Measurements from ENCODE around the gene STN1. TPM values are rescaled to one million over a fixed set of nuclear protein-coding genes. Genes with fewer than 3 reads are reported as not detected.

Gene STN1
- total RNA-seq, 1 experiment from 2014 or later, result 28.9 TPM

DNA sequence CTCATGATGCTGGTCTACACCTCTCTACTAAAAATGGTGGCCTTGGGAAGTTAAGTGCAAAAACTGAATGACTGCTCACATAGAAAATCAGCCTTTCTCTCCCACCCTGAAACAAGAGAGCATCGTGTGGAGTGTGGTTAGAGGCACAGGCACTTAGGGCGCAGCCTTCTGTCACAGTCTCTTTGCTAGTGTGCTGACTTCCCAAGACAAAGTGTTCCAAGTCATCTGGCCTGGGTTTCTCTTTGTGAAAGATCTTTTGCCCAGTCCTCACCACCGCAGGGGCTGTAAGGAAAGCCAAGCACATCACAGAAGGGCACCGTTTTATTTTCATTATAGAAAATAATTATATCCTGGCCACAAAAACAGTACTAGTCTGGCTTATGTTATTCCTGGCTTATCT is 12.5 kb downstream of the STN1 start:
- peaks cover 37% of the 10 kb centered on the region for H3K4me1 ChIP-seq (ENCODE audit: control insufficient read depth, insufficient read depth, low read length)
- peak overlapping the region; percentile 99 for H3K27ac ChIP-seq (ENCODE audit: low read length)
- no TSS peak for BruUV-seq (replicated peaks)
- TF ChIP-seq TCF7L2 (IDR thresholded peaks at IDR 0.05; ENCODE audit: low read depth, low read length), result no peak
- TF ChIP-seq, protein P1, sequence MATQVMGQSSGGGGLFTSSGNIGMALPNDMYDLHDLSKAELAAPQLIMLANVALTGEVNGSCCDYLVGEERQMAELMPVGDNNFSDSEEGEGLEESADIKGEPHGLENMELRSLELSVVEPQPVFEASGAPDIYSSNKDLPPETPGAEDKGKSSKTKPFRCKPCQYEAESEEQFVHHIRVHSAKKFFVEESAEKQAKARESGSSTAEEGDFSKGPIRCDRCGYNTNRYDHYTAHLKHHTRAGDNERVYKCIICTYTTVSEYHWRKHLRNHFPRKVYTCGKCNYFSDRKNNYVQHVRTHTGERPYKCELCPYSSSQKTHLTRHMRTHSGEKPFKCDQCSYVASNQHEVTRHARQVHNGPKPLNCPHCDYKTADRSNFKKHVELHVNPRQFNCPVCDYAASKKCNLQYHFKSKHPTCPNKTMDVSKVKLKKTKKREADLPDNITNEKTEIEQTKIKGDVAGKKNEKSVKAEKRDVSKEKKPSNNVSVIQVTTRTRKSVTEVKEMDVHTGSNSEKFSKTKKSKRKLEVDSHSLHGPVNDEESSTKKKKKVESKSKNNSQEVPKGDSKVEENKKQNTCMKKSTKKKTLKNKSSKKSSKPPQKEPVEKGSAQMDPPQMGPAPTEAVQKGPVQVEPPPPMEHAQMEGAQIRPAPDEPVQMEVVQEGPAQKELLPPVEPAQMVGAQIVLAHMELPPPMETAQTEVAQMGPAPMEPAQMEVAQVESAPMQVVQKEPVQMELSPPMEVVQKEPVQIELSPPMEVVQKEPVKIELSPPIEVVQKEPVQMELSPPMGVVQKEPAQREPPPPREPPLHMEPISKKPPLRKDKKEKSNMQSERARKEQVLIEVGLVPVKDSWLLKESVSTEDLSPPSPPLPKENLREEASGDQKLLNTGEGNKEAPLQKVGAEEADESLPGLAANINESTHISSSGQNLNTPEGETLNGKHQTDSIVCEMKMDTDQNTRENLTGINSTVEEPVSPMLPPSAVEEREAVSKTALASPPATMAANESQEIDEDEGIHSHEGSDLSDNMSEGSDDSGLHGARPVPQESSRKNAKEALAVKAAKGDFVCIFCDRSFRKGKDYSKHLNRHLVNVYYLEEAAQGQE (IDR thresholded peaks at IDR 0.05; ENCODE audit: insufficient read depth in 1 of 2, low read depth in 2 of 2, low read length in 1 of 2), result no peak
- TF ChIP-seq, protein P2, sequence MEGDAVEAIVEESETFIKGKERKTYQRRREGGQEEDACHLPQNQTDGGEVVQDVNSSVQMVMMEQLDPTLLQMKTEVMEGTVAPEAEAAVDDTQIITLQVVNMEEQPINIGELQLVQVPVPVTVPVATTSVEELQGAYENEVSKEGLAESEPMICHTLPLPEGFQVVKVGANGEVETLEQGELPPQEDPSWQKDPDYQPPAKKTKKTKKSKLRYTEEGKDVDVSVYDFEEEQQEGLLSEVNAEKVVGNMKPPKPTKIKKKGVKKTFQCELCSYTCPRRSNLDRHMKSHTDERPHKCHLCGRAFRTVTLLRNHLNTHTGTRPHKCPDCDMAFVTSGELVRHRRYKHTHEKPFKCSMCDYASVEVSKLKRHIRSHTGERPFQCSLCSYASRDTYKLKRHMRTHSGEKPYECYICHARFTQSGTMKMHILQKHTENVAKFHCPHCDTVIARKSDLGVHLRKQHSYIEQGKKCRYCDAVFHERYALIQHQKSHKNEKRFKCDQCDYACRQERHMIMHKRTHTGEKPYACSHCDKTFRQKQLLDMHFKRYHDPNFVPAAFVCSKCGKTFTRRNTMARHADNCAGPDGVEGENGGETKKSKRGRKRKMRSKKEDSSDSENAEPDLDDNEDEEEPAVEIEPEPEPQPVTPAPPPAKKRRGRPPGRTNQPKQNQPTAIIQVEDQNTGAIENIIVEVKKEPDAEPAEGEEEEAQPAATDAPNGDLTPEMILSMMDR (IDR thresholded peaks at IDR 0.05), result no peak
- no peak for TF ChIP-seq POLR2AphosphoS5 (IDR thresholded peaks at IDR 0.05; ENCODE audit: low read depth, low read length)
- no peak for TF ChIP-seq SIN3A (IDR thresholded peaks at IDR 0.05; ENCODE audit: borderline replicate concordance, insufficient read depth, low read depth, low read length)
- in situ Hi-C loops (cut with HindIII; ENCODE audit: low pct_unique_long_range_greater_than_20kb, low sequenced_read_pairs), result no loop called here
- H3K36me3 ChIP-seq (ENCODE audit: control insufficient read depth, insufficient read depth, low read length), result peaks cover 4% of the 10 kb centered on the region; the same call in 1 of the 2 replicates
- H3K9me3 ChIP-seq (ENCODE audit: control insufficient read depth, insufficient read depth, low read depth, low read length), result no peaks in the 10 kb centered on the region
- ChIA-PET POLR2A (no interaction called here), CTCF (no interaction called here)
- intact Hi-C loops (cut with micrococcal nuclease; ENCODE audit: unreplicated experiment), result no loop called here
- ATAC-seq, result no peak
- no peaks in the 10 kb centered on the region for H3K27me3 ChIP-seq (ENCODE audit: control insufficient read depth, insufficient read depth, low read length)
- DNase-seq (ENCODE audit: low read depth, low spot score), result no peak
- H3K4me3 ChIP-seq (ENCODE audit: low read depth in 2 of 2, low read length in 2 of 2), result no peak overlapping the region

DNA sequence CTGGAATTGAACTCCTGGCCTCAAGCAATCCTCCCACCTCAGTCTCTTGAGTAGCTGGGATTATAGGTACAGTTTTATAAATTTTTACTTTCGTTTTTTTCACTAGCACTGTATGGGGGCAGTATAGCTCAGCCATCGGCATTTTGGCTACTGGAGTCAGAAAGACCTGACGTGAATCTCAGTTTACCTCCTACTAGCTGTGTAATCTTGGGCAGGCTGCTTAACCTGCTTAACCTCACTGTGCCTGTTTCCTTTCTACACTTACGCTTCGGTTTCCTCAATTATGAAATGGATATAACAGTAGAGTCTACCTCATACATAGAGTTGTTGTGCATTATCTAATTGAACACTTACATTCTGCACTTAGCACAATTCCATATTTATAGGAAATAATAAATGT is 16.7 kb downstream of the STN1 start:
- no TSS peak for BruUV-seq (replicated peaks)
- TF ChIP-seq, protein P1 (IDR thresholded peaks at IDR 0.05; ENCODE audit: insufficient read depth in 1 of 2, low read depth in 2 of 2, low read length in 1 of 2), result no peak
- TF ChIP-seq, protein P2 (IDR thresholded peaks at IDR 0.05), result peak; percentile 32
- Histone ChIP-seq H3K27ac (ENCODE audit: low read length) (no peak overlapping the region), H3K36me3 (ENCODE audit: control insufficient read depth, insufficient read depth, low read length) (peaks cover 7% of the 10 kb centered on the region; the same call in 1 of the 2 replicates), H3K27me3 (ENCODE audit: control insufficient read depth, insufficient read depth, low read length) (no peaks in the 10 kb centered on the region), H3K9me3 (ENCODE audit: control insufficient read depth, insufficient read depth, low read depth, low read length) (no peaks in the 10 kb centered on the region), H3K4me1 (ENCODE audit: control insufficient read depth, insufficient read depth, low read length) (peaks cover 1% of the 10 kb centered on the region), H3K4me3 (ENCODE audit: low read depth in 2 of 2, low read length in 2 of 2) (no peak overlapping the region)
- DNase-seq (ENCODE audit: low read depth, low spot score) (no peak), ATAC-seq (peak; percentile 46; the same call in 1 of the 2 replicates)
- in situ Hi-C loops (cut with HindIII; ENCODE audit: low pct_unique_long_range_greater_than_20kb, low sequenced_read_pairs) (no loop called here), intact Hi-C loops (cut with micrococcal nuclease; ENCODE audit: unreplicated experiment) (no loop called here)
- POLR2A ChIA-PET, result no interaction called here
- CTCF ChIA-PET, result interaction anchor here (1.0 kb wide), 1 partner anchor 20 kb away, joined by 4 read pairs; no protein-coding TSS in a partner anchor
